ENCODE measurements around the gene RAPGEF2.

The RAPGEF2 gene

GRCh38 chr4:159279084-159279483 is 176.2 kb downstream of the RAPGEF2 start:
- no peak for DNase-seq (ENCODE audit: low read depth)

DNA sequence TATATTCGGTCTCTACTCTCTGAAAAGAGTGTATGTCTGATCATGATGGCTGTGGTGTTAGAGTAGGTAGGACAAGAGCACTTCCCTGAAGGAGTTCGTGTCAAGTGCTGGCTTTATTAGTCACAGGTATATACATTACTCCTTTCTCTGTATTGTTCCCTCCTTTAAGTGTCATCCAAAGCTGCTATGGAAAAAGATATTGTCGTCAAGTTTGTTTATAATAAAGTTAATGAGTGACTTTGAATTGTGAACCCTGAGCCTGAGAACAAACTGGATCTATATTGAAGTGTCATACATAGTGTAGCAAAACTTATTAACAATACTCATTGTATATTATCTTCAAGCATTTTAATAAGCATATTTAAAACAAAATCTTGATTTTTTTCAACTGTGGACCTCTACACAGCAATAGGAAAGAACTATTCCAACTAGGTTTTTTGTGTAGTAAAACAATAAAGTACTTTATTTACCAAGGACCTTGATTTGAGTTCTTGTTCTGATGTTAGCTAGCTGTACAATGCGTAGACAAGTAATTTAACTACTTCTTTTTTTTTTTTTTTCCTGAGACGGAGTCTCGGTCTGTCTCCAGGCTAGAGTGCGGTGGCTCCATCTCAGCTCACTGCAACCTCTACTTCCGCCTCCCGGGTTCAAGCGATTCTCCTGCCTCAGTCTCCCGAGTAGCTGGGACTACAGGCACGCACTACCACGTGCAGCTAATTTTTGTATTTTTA is 177.7 kb downstream of the RAPGEF2 start:
- no peak for DNase-seq (ENCODE audit: low read depth)

- DNase-seq (ENCODE audit: low read depth) = no peak
Observed at GRCh38 chr4:159281771-159282170, 178.9 kb downstream of the RAPGEF2 start.

DNA sequence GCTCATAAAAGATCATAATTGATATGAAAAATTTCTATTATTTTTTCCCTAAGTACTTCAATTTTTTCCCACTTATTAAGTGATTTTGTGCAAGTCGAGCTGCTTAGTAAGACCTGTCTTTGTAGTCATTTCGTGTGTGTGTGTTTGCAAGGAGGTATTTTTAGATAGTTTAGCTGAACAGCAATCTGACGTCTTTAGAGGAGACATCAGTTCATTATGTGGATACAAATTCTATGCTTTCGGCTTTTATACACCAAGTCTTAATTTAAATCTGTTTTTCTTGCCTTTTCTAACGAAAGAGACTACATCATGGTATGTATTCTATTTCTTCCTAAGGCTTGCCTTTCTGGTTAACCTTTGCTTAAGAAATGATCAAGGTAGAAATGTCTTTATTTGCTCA is 179.4 kb downstream of the RAPGEF2 start:
- no peak for DNase-seq (ENCODE audit: low read depth)

DNA sequence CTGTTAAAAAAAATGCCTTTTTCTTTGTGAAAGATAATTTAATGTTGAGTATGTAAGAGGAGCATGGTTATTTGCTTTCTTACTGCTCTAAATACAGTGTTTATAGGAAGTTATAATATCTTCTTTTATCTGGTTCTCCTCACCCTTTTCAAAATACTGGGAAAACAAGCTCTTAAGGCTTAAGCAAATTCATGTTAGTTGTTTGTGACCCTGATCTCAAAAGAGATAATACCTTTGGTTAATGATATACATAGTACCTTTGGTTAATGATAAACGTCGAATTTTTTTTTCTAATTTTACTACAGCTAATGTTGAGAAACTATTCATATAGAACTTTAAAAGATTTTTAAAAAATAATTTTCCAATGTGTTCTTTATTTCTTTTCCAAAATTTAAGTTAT is 180.1 kb downstream of the RAPGEF2 start:
- DNase-seq (ENCODE audit: low read depth) = no peak

GRCh38 chr4:159283696-159284095 is 180.8 kb downstream of the RAPGEF2 start:
- DNase-seq (ENCODE audit: low read depth) = no peak

GRCh38 chr4:159284113-159284512 is 181.2 kb downstream of the RAPGEF2 start:
- DNase-seq (ENCODE audit: low read depth) = no peak

DNA sequence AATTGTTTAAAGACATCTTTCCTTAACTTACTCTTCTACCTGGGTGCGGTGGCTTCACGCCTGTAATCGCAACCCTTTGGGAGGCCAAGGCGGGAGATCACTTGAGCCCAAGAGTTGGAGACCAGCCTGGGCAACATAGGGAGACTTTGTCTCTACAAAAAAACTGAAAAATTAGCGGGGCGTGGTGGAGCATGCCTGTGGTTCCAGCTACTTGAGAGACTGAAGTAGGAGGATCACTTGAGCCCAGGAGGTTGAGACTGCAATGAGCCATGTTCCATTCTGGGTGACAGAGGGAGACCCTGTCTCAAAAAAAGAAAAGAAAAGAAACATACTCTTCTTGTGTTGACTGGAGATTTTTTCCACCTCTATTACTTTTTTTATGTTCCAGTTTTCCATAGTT is 181.9 kb downstream of the RAPGEF2 start:
- DNase-seq (ENCODE audit: low read depth) = no peak

GRCh38 chr4:159287767-159288166 is 184.9 kb downstream of the RAPGEF2 start:
- no peak for DNase-seq (ENCODE audit: low read depth)

DNA sequence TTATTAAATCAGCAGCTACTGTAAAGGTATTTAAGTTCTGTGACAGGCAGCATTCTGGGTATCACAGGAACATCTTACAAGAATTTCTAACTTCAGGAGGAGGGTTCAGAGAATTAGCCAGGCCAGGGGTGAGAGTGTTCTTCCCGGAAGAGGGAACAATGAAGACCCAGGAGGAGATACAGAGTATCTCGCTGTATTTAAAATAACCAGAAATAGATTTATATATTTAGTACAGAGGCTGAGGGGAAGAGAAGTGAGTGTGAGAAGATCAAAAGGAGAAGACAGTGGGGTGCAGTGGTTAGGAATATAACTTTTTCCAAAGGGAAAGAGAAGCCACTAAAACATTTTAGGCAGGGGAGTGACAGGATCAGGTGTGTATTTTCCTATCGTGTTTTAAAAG is 186.8 kb downstream of the RAPGEF2 start:
- no peak for DNase-seq (ENCODE audit: low read depth)

- DNase-seq (ENCODE audit: low read depth) = no peak
Observed at GRCh38 chr4:159290321-159291030, 187.6 kb downstream of the RAPGEF2 start.

DNA sequence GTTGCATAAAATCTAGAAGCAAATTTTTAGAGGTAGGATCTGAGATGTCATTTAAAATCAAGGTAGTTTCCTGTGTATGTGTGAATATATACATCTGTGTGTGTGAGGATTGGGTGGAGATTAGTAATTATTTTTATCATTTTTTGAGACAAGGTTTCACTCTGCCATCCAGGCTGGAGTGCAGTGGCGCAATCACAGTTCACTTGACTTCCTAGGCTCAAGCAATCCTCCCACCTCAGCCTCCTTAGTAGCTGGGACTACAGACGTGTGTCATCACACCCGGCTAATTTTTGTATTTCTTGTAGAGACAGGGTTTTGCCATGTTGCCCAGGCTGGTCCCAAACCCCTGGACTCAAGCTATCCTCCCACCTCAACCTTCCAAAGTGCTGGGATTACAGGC is 188.3 kb downstream of the RAPGEF2 start:
- DNase-seq (ENCODE audit: low read depth) = no peak

GRCh38 chr4:159292137-159292896 is 189.4 kb downstream of the RAPGEF2 start:
- DNase-seq (ENCODE audit: low read depth) = no peak

DNA sequence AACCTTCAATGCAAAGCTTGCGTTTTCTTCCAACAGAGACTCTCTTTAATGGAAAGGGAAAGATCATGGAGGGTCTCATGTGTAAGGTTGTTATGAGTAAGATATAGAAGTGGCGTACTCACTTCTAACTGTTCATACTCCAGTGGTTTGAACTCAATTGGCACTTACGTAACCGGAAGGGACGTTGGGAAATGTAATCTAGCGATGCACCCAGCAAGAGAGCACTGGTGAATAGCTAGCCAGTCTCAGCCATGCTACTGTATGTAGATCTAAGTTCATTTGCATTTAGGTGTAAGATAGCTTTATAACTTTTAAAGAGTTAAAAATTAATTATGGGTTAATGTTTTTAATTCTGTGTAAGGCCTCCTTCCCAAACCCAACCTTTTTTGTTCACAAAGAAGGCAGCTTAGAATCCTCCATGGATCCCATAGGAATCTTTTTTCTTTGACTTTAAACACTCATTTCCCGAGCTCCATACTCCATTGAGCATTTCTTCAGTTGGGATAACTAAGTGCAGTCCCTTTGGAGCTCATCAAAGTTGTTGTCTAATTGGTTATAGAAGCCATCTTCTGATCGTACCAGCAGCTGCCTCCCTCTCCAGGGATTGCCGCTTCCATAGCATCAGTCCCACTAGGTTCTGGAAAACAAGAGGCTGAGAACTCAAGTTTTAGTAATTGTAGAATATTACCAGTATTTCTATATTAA is 191.1 kb downstream of the RAPGEF2 start:
- DNase-seq (ENCODE audit: low read depth) = no peak

DNA sequence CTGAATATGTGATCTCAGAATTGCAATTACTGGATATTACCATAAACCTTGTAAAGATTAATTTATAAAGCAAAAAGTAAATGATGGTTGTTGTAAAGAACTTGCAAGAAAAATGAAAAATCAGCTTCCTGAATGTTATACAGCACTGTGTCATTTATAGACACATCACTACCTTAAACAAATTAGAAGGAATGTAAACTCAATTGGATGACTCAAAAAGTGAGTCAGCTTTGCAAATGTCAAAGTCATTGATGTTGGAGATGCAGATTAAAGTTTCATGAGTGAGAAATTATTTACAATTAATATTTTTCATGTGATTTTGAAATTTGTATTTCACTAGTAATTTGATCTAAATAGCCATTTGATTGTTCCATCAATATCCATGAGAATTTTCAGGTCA is 193.2 kb downstream of the RAPGEF2 start:
- DNase-seq (ENCODE audit: low read depth) = no peak

- no peak for DNase-seq (ENCODE audit: low read depth)
Observed at GRCh38 chr4:159297091-159297490, 194.2 kb downstream of the RAPGEF2 start.

DNA sequence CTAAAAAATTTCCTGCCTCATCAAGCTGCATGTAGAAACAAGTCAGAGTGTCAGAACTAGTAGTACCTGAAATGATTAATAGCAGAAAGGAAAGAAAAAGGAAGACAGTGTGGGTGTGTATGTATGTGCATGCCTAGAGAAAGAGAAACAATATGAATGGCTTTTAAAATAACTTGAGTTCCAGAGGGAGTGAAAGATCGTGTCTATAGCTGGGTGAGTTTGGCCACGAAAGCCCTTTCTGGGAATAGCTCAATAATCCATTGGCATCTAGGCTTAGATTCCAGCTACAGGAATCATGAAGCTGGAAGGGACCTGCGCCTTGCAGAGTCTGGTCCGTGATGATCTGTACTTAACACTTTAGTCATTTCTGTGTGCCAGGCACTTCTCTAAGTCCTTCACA is 195.6 kb downstream of the RAPGEF2 start:
- no peak for DNase-seq (ENCODE audit: low read depth)

GRCh38 chr4:159303435-159303834 is 200.6 kb downstream of the RAPGEF2 start:
- DNase-seq (ENCODE audit: low read depth) = no peak

DNA sequence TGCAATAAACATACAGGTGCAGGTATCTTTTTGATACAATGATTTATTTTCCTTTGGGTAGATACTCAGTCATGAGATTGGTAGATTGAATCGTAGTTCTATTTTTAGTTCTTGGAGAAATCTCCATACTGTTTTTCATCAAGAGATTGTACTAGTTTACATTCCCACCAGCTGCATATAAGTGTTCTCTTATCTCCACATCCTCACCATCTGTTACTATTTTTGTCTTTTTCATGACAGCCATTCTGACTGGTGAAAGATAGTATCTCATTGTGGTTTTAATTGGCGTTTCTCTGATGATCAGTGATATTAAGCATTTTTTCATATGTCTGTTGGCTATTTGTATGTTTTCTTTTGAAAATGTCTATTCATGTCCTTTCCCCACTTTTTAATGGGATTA is 202.2 kb downstream of the RAPGEF2 start:
- DNase-seq (ENCODE audit: low read depth) = no peak

DNA sequence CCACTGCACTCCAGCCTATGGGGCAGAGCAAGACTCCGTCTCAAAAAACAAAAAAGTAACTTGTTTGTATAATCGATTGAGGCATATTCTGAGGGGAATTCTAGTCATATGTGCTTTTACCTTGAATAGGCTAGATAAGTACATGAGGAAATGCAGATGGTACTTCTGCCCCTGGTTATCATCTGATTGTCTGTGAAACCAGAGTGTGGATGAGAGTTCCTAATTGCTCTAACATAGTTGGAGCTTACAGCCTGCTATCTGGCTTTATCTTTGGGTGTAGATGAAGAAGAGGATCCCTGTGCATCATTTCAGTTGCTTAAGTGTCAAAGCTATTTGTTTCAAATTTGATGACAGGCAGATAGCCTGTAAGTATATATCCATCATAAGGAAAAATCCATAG is 205.1 kb downstream of the RAPGEF2 start:
- no peak for DNase-seq (ENCODE audit: low read depth)

- DNase-seq (ENCODE audit: low read depth) = no peak
Observed at GRCh38 chr4:159308566-159309340, 205.9 kb downstream of the RAPGEF2 start.

DNA sequence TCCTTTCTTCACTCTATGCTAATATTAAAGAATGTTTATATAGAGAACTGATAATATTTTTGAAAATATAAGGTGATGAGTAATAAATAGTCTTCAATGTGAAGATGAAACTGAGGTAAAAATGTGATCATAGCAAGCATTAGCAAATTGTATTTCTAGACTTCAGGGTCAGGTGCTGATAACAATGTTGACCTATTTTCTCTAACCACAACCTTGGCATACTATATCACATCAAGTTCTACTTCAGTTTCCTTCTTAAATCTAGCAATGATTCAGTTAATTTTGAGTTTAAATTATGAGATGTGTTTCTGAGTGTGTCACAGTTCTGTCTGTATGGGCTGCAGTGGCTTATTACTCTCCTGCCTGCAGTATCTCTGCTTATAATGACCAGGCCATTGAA is 209.4 kb downstream of the RAPGEF2 start:
- no peak for DNase-seq (ENCODE audit: low read depth)

Measured in stimulated activated CD8-positive, alpha-beta memory T cell treated with anti-CD3 and anti-CD28 coated beads, Interleukin-12 subunit alpha, Interleukin-12 subunit beta, amount 100 ng/mL, for 4 hours (primary cell).